Measurements from ENCODE around the gene UBXN1.
A peak's percentile ranks its signal among the peaks of the same experiment; 100 is the strongest.
"Not testable (repeated sequence)": the region's sequence is repeated elsewhere in the genome, so short reads cannot be mapped to it uniquely, and the experiment has no call there.

UBXN1 gene

GRCh38 chr11:62671608-62672389 is 7.1 kb downstream of the UBXN1 start, which contains the start of the genes LBHD1 and UQCC3:
Gene LBHD1, minus strand, starts transcription at chr11:62672267. Its CDS starts 2,236 bp downstream, at chr11:62670031.
Gene UQCC3, plus strand, starts transcription at chr11:62671673. Its CDS starts 73 bp downstream, at chr11:62671746.
- DNase-seq (ENCODE audit: low read depth in 2 of 2): peak; percentile 46 to 56

- DNase-seq (ENCODE audit: low read depth in 2 of 2): no peak
Measured at GRCh38 chr11:62671236-62671607, 7.7 kb downstream of the UBXN1 start.

GRCh38 chr11:62669420-62670161 is 9.3 kb downstream of the UBXN1 start:
- no peak for DNase-seq (ENCODE audit: low read depth in 2 of 2)

GRCh38 chr11:62667460-62667859 is 11.4 kb downstream of the UBXN1 start:
- DNase-seq (ENCODE audit: low read depth in 2 of 2): no peak

- DNase-seq (ENCODE audit: low read depth in 2 of 2): no peak
Measured at GRCh38 chr11:62666259-62666926, 12.5 kb downstream of the UBXN1 start.

GRCh38 chr11:62665599-62666258 is 13.1 kb downstream of the UBXN1 start:
- peak; percentile 56 to 68 for DNase-seq (ENCODE audit: low read depth in 2 of 2)

- peak; percentile 92 to 94 for DNase-seq (ENCODE audit: low read depth in 2 of 2)
Measured at GRCh38 chr11:62665075-62665598, 13.7 kb downstream of the UBXN1 start, which contains the start of the genes C11orf98 and CSKMT. Gene C11orf98, minus strand, starts transcription at chr11:62665210. Its CDS starts 41 bp downstream, at chr11:62665169. Gene CSKMT, plus strand, starts transcription at chr11:62665312. Its CDS starts 568 bp downstream, at chr11:62665880.

GRCh38 chr11:62664405-62665074 is 14.3 kb downstream of the UBXN1 start:
- DNase-seq (ENCODE audit: low read depth in 2 of 2): peak in 1 of 2 donors; percentile 14

GRCh38 chr11:62656796-62657429 is 22.0 kb downstream of the UBXN1 start:
- DNase-seq (ENCODE audit: low read depth in 2 of 2): no peak

- no peak for DNase-seq (ENCODE audit: low read depth in 2 of 2)
Measured at GRCh38 chr11:62654297-62654696, 24.6 kb downstream of the UBXN1 start.

- no peak for DNase-seq (ENCODE audit: low read depth in 2 of 2)
Measured at GRCh38 chr11:62652161-62653006, 26.5 kb downstream of the UBXN1 start.

GRCh38 chr11:62650283-62650682 is 28.6 kb downstream of the UBXN1 start:
- not testable (repeated sequence) for DNase-seq (ENCODE audit: low read depth in 2 of 2)

GRCh38 chr11:62649486-62649885 is 29.4 kb downstream of the UBXN1 start:
- DNase-seq (ENCODE audit: low read depth in 2 of 2): no peak

- no peak for DNase-seq (ENCODE audit: low read depth in 2 of 2)
Measured at GRCh38 chr11:62648967-62649364, 29.9 kb downstream of the UBXN1 start.

GRCh38 chr11:62648185-62648966 is 30.5 kb downstream of the UBXN1 start:
- no peak for DNase-seq (ENCODE audit: low read depth in 2 of 2)

- DNase-seq (ENCODE audit: low read depth in 2 of 2): no peak
Measured at GRCh38 chr11:62647609-62648005, 31.3 kb downstream of the UBXN1 start.

- DNase-seq (ENCODE audit: low read depth in 2 of 2): no peak
Measured at GRCh38 chr11:62646825-62647608, 31.9 kb downstream of the UBXN1 start.

All from activated CD8-positive, alpha-beta memory T cell treated with anti-CD3 and anti-CD28 coated beads for 4 hours (primary cell).